K562 (cell line): ENCODE measurements around the gene AGAP1. TPM values are rescaled to one million over a fixed set of nuclear protein-coding genes. Genes with fewer than 3 reads are reported as not detected.

ENCODE experiments used
- ATAC-seq: fragments of 200-7000 bp; cut with Tn5 transposase; 3 replicates; pipeline ENCODE4 v1.9.1; 2020; ENCODE audit warnings: moderate library complexity
- BruUV-seq: library from RNA; stranded (reverse); fragments of 400-500 nt; replicated peaks from 2 replicates; lab custom pipeline; 2021; lab: Mats Ljungman, UMichigan
- CTCF ChIA-PET: fragments of 300-600 bp; formaldehyde crosslinking; extraction: SDS; loops from one replicate; lab custom pipeline; 2021; ENCODE audit warnings: low intra/inter-chr PET ratio; lab: Yijun Ruan, JAX
- POLR2A ChIA-PET: fragments of 300-600, 350-650 bp; sonication (Branson Sonifier 250); formaldehyde crosslinking; extraction: SDS; loops from one replicate; lab custom pipeline; 2021; ENCODE audit warnings: antibody characterized with exemption, inconsistent platforms; lab: Yijun Ruan, JAX
- DNase-seq, 4 experiments: peaks; one replicate each; pipeline versions ENCODE4 v3.0.0 to v3.0.0-alpha.2; 2011 to 2018; ENCODE audit warnings: low spot score in 3 of 4, mixed read lengths in 3 of 4; ENCODE audit errors: extremely low read depth in 1 of 4
- FAIRE-seq: peaks from 2 replicates; lab custom pipeline; 2011; peaks lifted over from hg19 to GRCh38; lab: Jason Lieb, UNC
- H2AFZ ChIP-seq: 2 replicates; pipeline ENCODE4 v1.6.0; 2011; ENCODE audit warnings: low read depth, low read length, control low read depth, inconsistent platforms
- H3K27ac ChIP-seq: fragments of 200-600 bp; 3 replicates; pipeline ENCODE4 v1.8.0; 2011; ENCODE audit warnings: low read depth, mild to moderate bottlenecking, control low read depth, inconsistent platforms, low read length, moderate library complexity, mixed read lengths; ENCODE audit errors: extremely low read depth
- H3K27me3 ChIP-seq, 2 experiments: fragments of 300-600 bp in 1 of 2; 2 replicates in 1 of 2; 3 replicates in 1 of 2; pipeline versions ENCODE4 v1.6.0 to v1.8.0; 2011; ENCODE audit warnings: inconsistent platforms in 2 of 2, low read length in 2 of 2, mild to moderate bottlenecking in 1 of 2, mixed read lengths in 1 of 2, moderate library complexity in 1 of 2; ENCODE audit not compliant: control insufficient read depth in 2 of 2, insufficient read depth in 2 of 2
- H3K36me3 ChIP-seq: fragments of 300-600 bp; 3 replicates; pipeline ENCODE4 v1.8.0; 2011; ENCODE audit warnings: mild to moderate bottlenecking, low read length, inconsistent platforms; ENCODE audit not compliant: control insufficient read depth, insufficient read depth
- H3K4me1 ChIP-seq, 2 experiments: fragments of 200-600 bp in 1 of 2; replicated peaks in 1 of 2; 2 replicates in 1 of 2; 3 replicates in 1 of 2; pipeline versions ENCODE4 v1.5.1 to v1.8.0; 2011; ENCODE audit warnings: inconsistent platforms in 2 of 2, low read length in 2 of 2, mild to moderate bottlenecking in 1 of 2, mixed read lengths in 1 of 2, moderate library complexity in 1 of 2; ENCODE audit not compliant: control insufficient read depth in 2 of 2, insufficient read depth in 2 of 2
- H3K4me2 ChIP-seq: 2 replicates; pipeline ENCODE4 v1.6.1; 2011; ENCODE audit warnings: low read length, control low read depth, inconsistent platforms, mixed read lengths; ENCODE audit not compliant: insufficient read depth
- H3K4me3 ChIP-seq: fragments of 200-600 bp; sonication (generic), shearing (Covaris generic); 2 replicates; pipeline ENCODE4 v1.5.1; 2016; ENCODE audit warnings: control low read depth, inconsistent platforms
- H3K79me2 ChIP-seq: fragments of 200-600 bp; 3 replicates; pipeline ENCODE4 v1.8.0; 2011; ENCODE audit warnings: low read length, inconsistent platforms; ENCODE audit not compliant: control insufficient read depth, insufficient read depth
- H3K9ac ChIP-seq, 2 experiments: 2 replicates each; pipeline versions ENCODE4 v1.6.0 to v1.6.1; 2011; ENCODE audit warnings: low read depth in 2 of 2, low read length in 2 of 2, control low read depth in 1 of 2, inconsistent platforms in 1 of 2, mild to moderate bottlenecking in 1 of 2, mixed read lengths in 1 of 2; ENCODE audit not compliant: insufficient read depth in 1 of 2
- H3K9me1 ChIP-seq: one replicate; pipeline ENCODE4 v1.6.0; 2011; ENCODE audit warnings: inconsistent platforms, mild to moderate bottlenecking, low read length, moderate library complexity; ENCODE audit not compliant: control insufficient read depth, insufficient read depth
- H3K9me3 ChIP-seq: replicated peaks from 2 replicates; pipeline ENCODE4 v1.5.1; 2011; ENCODE audit warnings: low read depth, low read length, inconsistent platforms; ENCODE audit not compliant: control insufficient read depth, insufficient read depth
- H4K20me1 ChIP-seq: replicated peaks from 2 replicates; pipeline ENCODE4 v1.6.1; 2011; ENCODE audit warnings: low read length, inconsistent platforms, mixed read lengths; ENCODE audit not compliant: control insufficient read depth, insufficient read depth
- BRD9 ChIP-seq: fragments of 450-650 bp; IDR thresholded peaks from 2 replicates; pipeline ENCODE4 v1.6.1; 2018; ENCODE audit warnings: low read depth; ENCODE audit not compliant: partially characterized antibody
- CCNT2 ChIP-seq: IDR thresholded peaks from 2 replicates; pipeline ENCODE4 v1.6.1; 2011; ENCODE audit warnings: borderline replicate concordance, low read depth, mild to moderate bottlenecking, moderate library complexity, mixed read lengths, low read length; ENCODE audit not compliant: insufficient read length; ENCODE audit errors: extremely low read depth
- DIDO1 ChIP-seq: fragments of 450-650 bp; IDR thresholded peaks from 2 replicates; pipeline ENCODE4 v1.6.1; 2016; ENCODE audit warnings: low read depth, missing biosample characterization, missing genetic modification characterization
- GABPB1 ChIP-seq: sonication (generic); formaldehyde crosslinking; IDR thresholded peaks from 2 replicates; pipeline ENCODE4 v1.8.0; 2022; ENCODE audit warnings: mild to moderate bottlenecking, missing genetic modification reagents
- MXI1 ChIP-seq: IDR thresholded peaks from 2 replicates; pipeline ENCODE4 v1.6.1; 2011; ENCODE audit warnings: low read depth, mild to moderate bottlenecking, improper control_type of control experiment, low read length
- MYBL2 ChIP-seq, 2 experiments: fragments of 450-650 bp in 1 of 2; sonication (generic) in 1 of 2; formaldehyde crosslinking in 1 of 2; IDR thresholded peaks; 2 replicates each; pipeline versions ENCODE4 v1.6.1 to v1.8.1; 2017 to 2022; ENCODE audit warnings: borderline replicate concordance in 1 of 2, inconsistent platforms in 1 of 2, low read depth in 1 of 2, mild to moderate bottlenecking in 1 of 2, missing genetic modification reagents in 1 of 2, moderate library complexity in 1 of 2
- SIX5 ChIP-seq, 2 experiments: IDR thresholded peaks; 2 replicates each; pipeline ENCODE4 v1.6.1; 2011; ENCODE audit warnings: low read length in 2 of 2, borderline replicate concordance in 1 of 2, low read depth in 1 of 2, mild to moderate bottlenecking in 1 of 2, moderate library complexity in 1 of 2; ENCODE audit not compliant: insufficient read depth in 1 of 2
- ZFP36 ChIP-seq: fragments of 150-350 bp; IDR thresholded peaks from 2 replicates; pipeline ENCODE4 v1.6.1; 2018; ENCODE audit warnings: low read length, low read depth; ENCODE audit not compliant: partially characterized antibody
- ZNF140 ChIP-seq: fragments of 250-450 bp; sonication (Bioruptor Pico); IDR thresholded peaks from 2 replicates; pipeline ENCODE4 v1.8.0; 2021; ENCODE audit warnings: moderate library complexity, mild to moderate bottlenecking, inconsistent platforms
- ZNF282 ChIP-seq: sonication (generic); formaldehyde crosslinking; IDR thresholded peaks from 2 replicates; pipeline ENCODE4 v1.8.1; 2023; ENCODE audit warnings: missing genetic modification reagents
- WGBS: fragments of 100-300 bp; shearing (Covaris generic); methylation state at CpG from one replicate; pipeline ENCODE4 v1.1.6; 2016; ENCODE audit warnings: low coverage, mixed read lengths; ENCODE audit not compliant: insufficient coverage; ENCODE audit errors: missing lambda C conversion rate; 5-methylcytosine and 5-hydroxymethylcytosine counted together
- in situ Hi-C: fragments of 300-500 bp; cut with MboI; formaldehyde crosslinking; loops from 4 replicates; pipeline ENCODE4 v1.15.0; 2018; ENCODE audit warnings: inconsistent platforms, mixed read lengths
- intact Hi-C: fragments of 100-400 bp; cut with micrococcal nuclease; formaldehyde crosslinking; loops from 2 replicates; pipeline ENCODE4 v1.14.2; 2022
- polyA plus RNA-seq, 8 experiments: library from polyadenylated mRNA; depleted of rRNA in 4 of 8; stranded (reverse) in 5 of 8; unstranded in 3 of 8; fragments of >200 nt; fragmentation: Nextera tagmentation in 2 of 8; fragmentation: Illumina TruSeq in 1 of 8; extraction: Ambion mirVana in 2 of 8; extraction: Trizol in 1 of 8; gene quantifications; 2 replicates each; pipeline versions ENCODE4 v1.2.1 to v1.2.3, GENCODE V29; 2011 to 2014; ENCODE audit warnings: inconsistent platforms in 1 of 8, missing spikeins in 1 of 8
- total RNA-seq, 7 experiments: library from RNA; depleted of rRNA in 6 of 7; stranded (reverse); fragments of >200 nt in 6 of 7; fragmentation: Illumina TruSeq in 2 of 7; extraction: Trizol in 2 of 7; gene quantifications; 2 replicates each; pipeline versions ENCODE4 v1.2.1 to v1.2.3, GENCODE V29; 2011 to 2021; ENCODE audit warnings: low replicate concordance in 1 of 7
- TF ChIP-seq, protein P1 (sequence below): sonication (generic); formaldehyde crosslinking; IDR thresholded peaks from 2 replicates; pipeline ENCODE4 v1.8.0; 2022; ENCODE audit warnings: mild to moderate bottlenecking, missing genetic modification reagents
- TF ChIP-seq, protein P2 (sequence below): fragments of 250-450 bp; sonication (Bioruptor Pico); IDR thresholded peaks from 2 replicates; pipeline ENCODE4 v1.4.0; 2020; ENCODE audit warnings: borderline replicate concordance
- TF ChIP-seq, protein P3 (sequence below), 2 experiments: fragments of 450-650 bp; conservative IDR thresholded peaks; 2 replicates each; pipeline ENCODE4 v1.6.1; 2017; ENCODE audit warnings: mild to moderate bottlenecking in 2 of 2, moderate library complexity in 2 of 2

Gene AGAP1
- total and polyA plus RNA-seq, 9 of the 15 experiments (the other 6 are each of a cell fraction or from before 2014, with no cell fraction given): 1.3 to 24.0 (median 10.6) TPM

DNA sequence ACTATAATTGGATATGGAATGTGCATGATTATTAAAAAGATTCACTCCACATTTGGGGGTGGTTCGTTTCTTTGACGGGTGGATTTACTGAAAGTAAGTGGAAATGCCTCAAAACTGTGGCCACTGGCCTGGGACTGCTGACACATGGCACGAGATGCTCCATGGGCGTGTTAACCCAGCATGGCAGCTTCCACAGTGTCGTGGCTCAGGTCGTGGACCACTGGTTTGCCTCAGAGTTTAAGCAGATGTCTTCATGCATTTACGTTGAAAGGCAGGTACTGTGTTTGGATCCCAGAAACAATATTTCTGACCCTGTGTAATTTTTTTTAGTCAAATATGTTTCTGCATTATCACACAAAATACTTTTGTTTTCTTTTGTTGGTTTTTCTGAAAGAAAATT is 432.4 kb downstream of the AGAP1 start (continued):
- TF ChIP-seq, protein P1, sequence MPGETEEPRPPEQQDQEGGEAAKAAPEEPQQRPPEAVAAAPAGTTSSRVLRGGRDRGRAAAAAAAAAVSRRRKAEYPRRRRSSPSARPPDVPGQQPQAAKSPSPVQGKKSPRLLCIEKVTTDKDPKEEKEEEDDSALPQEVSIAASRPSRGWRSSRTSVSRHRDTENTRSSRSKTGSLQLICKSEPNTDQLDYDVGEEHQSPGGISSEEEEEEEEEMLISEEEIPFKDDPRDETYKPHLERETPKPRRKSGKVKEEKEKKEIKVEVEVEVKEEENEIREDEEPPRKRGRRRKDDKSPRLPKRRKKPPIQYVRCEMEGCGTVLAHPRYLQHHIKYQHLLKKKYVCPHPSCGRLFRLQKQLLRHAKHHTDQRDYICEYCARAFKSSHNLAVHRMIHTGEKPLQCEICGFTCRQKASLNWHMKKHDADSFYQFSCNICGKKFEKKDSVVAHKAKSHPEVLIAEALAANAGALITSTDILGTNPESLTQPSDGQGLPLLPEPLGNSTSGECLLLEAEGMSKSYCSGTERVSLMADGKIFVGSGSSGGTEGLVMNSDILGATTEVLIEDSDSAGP (CRISPR knock-in tag): no peak
- TF ChIP-seq ZFP36 (no peak), MYBL2 (IDR thresholded peaks at IDR 0.05; ENCODE audit: low read depth) (no peak), MYBL2 (CRISPR knock-in tag; IDR thresholded peaks at IDR 0.05; ENCODE audit: borderline replicate concordance) (no peak)

DNA sequence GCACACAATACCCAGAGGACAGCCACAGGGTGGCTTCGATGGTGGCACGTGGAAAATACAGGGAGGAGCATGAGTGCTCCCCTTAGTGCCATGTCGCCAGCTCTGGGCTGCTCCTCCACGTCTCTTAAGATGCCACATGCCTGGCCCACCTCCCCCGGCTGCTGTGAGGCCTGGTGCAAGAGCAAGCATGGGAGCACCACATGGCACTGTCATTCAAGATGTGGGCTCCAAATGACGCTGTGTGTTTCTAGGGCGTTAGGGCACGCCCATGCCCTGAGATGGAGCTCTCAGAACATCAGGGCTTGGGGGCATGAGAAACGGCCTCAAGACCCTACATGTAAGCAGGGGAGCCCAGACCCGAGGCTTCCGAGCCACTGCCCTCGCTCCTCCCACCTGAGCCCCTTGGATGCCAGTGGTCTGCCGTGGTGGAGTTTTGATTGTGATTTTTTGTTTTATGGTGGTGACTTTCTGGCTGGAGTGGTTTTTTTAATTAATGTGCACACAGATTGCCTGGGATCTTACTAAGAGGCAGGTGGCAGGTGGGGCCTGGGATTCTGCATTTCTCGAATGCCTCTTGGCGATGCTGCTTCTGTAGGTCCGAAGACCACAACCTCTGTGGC is 435.0 kb downstream of the AGAP1 start:
- in situ Hi-C loops (no loop called here), intact Hi-C loops (no loop called here)
- H3K27me3 ChIP-seq: no peaks in the 10 kb centered on the region
- TF ChIP-seq GABPB1 (CRISPR knock-in tag) (no peak), BRD9 (no peak), SIX5 (IDR thresholded peaks at IDR 0.05; ENCODE audit: borderline replicate concordance in 1 of 2, insufficient read depth in 1 of 2, low read depth in 1 of 2, low read length in 2 of 2) (no peak), ZNF282 (CRISPR knock-in tag) (no peak), MXI1 (no peak), CCNT2 (no peak), DIDO1 (tag) (no peak), ZNF140 (no peak)
- TF ChIP-seq, protein P2, sequence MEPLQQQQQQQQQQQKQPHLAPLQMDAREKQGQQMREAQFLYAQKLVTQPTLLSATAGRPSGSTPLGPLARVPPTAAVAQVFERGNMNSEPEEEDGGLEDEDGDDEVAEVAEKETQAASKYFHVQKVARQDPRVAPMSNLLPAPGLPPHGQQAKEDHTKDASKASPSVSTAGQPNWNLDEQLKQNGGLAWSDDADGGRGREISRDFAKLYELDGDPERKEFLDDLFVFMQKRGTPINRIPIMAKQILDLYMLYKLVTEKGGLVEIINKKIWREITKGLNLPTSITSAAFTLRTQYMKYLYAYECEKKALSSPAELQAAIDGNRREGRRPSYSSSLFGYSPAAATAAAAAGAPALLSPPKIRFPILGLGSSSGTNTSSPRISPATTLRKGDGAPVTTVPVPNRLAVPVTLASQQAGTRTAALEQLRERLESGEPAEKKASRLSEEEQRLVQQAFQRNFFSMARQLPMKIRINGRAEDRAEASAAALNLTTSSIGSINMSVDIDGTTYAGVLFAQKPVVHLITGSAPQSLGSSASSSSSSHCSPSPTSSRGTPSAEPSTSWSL (CRISPR knock-in tag): no peak
- TF ChIP-seq, protein P3, sequence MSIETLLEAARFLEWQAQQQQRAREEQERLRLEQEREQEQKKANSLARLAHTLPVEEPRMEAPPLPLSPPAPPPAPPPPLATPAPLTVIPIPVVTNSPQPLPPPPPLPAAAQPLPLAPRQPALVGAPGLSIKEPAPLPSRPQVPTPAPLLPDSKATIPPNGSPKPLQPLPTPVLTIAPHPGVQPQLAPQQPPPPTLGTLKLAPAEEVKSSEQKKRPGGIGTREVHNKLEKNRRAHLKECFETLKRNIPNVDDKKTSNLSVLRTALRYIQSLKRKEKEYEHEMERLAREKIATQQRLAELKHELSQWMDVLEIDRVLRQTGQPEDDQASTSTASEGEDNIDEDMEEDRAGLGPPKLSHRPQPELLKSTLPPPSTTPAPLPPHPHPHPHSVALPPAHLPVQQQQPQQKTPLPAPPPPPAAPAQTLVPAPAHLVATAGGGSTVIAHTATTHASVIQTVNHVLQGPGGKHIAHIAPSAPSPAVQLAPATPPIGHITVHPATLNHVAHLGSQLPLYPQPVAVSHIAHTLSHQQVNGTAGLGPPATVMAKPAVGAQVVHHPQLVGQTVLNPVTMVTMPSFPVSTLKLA (conservative IDR thresholded peaks at IDR 0.05): no peak
- CTCF ChIA-PET: no interaction called here
- H3K9me1 ChIP-seq: no peaks in the 10 kb centered on the region
- H2AFZ ChIP-seq: no peak overlapping the region
- no peaks in the 10 kb centered on the region for H4K20me1 ChIP-seq
- DNase-seq: no peak
- no peaks in the 10 kb centered on the region for H3K9me3 ChIP-seq
- WGBS: 96% methylated on average over 11 of the region's 16 CpGs
- POLR2A ChIA-PET: no interaction called here
- no peak overlapping the region for H3K4me3 ChIP-seq
- no peak overlapping the region for H3K9ac ChIP-seq
- ATAC-seq: no peak
- BruUV-seq: no TSS peak
- no peak overlapping the region for H3K27ac ChIP-seq
- no peaks in the 10 kb centered on the region for H3K79me2 ChIP-seq
- no peak for FAIRE-seq
- H3K4me1 ChIP-seq: no peaks in the 10 kb centered on the region
- peaks cover 5% of the 10 kb centered on the region; the same call in 1 of the 3 replicates for H3K36me3 ChIP-seq
- H3K4me2 ChIP-seq: no peak overlapping the region
